Liver (tissue), 9 donors: ENCODE results near the gene UBE2L5. TPM values are rescaled to one million over a fixed set of nuclear protein-coding genes. Genes with fewer than 3 reads are reported as not detected.

ENCODE experiments used
- DNase-seq: peaks from one replicate; pipeline ENCODE4 v3.0.0-alpha.2; 2017; ENCODE audit warnings: low spot score
- H3K27ac ChIP-seq, 2 donors: one replicate each; pipeline ENCODE4 v1.7.0; 2013; ENCODE audit warnings: inconsistent platforms in 2 of 2, low read length in 2 of 2, control low read depth in 1 of 2, low read depth in 1 of 2, mild to moderate bottlenecking in 1 of 2
- H3K27me3 ChIP-seq, 4 donors: one replicate each; pipeline versions ENCODE4 v1.6.1 to v1.7.0; 2013; ENCODE audit warnings: low read length in 3 of 4, inconsistent platforms in 1 of 4, mild to moderate bottlenecking in 1 of 4, moderate library complexity in 1 of 4; ENCODE audit not compliant: control insufficient read depth in 4 of 4, insufficient read depth in 4 of 4
- H3K36me3 ChIP-seq, 4 donors: one replicate each; pipeline versions ENCODE4 v1.6.1 to v1.7.0; 2013; ENCODE audit warnings: low read length in 3 of 4, mild to moderate bottlenecking in 3 of 4, low read depth in 1 of 4, moderate library complexity in 1 of 4; ENCODE audit not compliant: control insufficient read depth in 4 of 4, insufficient read depth in 3 of 4
- H3K4me1 ChIP-seq, 4 donors: one replicate each; pipeline versions ENCODE4 v1.6.1 to v1.7.0; 2013; ENCODE audit warnings: low read length in 3 of 4, mild to moderate bottlenecking in 3 of 4, moderate library complexity in 1 of 4; ENCODE audit not compliant: control insufficient read depth in 4 of 4, insufficient read depth in 4 of 4
- H3K4me3 ChIP-seq, 3 donors: one replicate each; pipeline versions ENCODE4 v1.6.1 to v1.7.0; 2013; ENCODE audit warnings: low read length in 3 of 3, control low read depth in 1 of 3, low read depth in 1 of 3, mild to moderate bottlenecking in 1 of 3
- H3K9ac ChIP-seq, 2 donors: one replicate each; pipeline ENCODE4 v1.7.0; 2013; ENCODE audit warnings: low read length in 2 of 2, mild to moderate bottlenecking in 2 of 2, moderate library complexity in 2 of 2, control low read depth in 1 of 2, low read depth in 1 of 2
- H3K9me3 ChIP-seq, 4 donors: one replicate each; pipeline versions ENCODE4 v1.6.1 to v1.7.0; 2013; ENCODE audit warnings: low read length in 3 of 4; ENCODE audit not compliant: control insufficient read depth in 4 of 4
- EGR1 ChIP-seq, 2 donors: IDR thresholded peaks; 2 replicates each; pipeline ENCODE4 v1.6.1; 2016 to 2018; ENCODE audit warnings: antibody characterized with exemption in 2 of 2, low read depth in 2 of 2
- FOXA1 ChIP-seq: IDR thresholded peaks from 2 replicates; pipeline ENCODE4 v1.6.1; 2016; ENCODE audit warnings: antibody characterized with exemption
- FOXA2 ChIP-seq: IDR thresholded peaks from 2 replicates; pipeline ENCODE4 v1.6.1; 2016; ENCODE audit warnings: antibody characterized with exemption
- GABPA ChIP-seq, 2 donors: IDR thresholded peaks in 1 of 2; conservative IDR thresholded peaks in 1 of 2; 2 replicates each; pipeline ENCODE4 v1.6.1; 2016; ENCODE audit warnings: antibody characterized with exemption in 2 of 2, mild to moderate bottlenecking in 1 of 2, moderate library complexity in 1 of 2
- HNF4A ChIP-seq, 2 donors: conservative IDR thresholded peaks; 2 replicates each; pipeline ENCODE4 v1.6.1; 2016; ENCODE audit warnings: antibody characterized with exemption in 2 of 2, mild to moderate bottlenecking in 2 of 2
- JUND ChIP-seq, 2 donors: IDR thresholded peaks; 2 replicates each; pipeline ENCODE4 v1.6.1; 2016; ENCODE audit warnings: antibody characterized with exemption in 2 of 2
- RAD21 ChIP-seq, 2 donors: IDR thresholded peaks; 2 replicates each; pipeline ENCODE4 v1.6.1; 2016; ENCODE audit warnings: antibody characterized with exemption in 2 of 2, mild to moderate bottlenecking in 2 of 2
- TAF1 ChIP-seq: conservative IDR thresholded peaks from 2 replicates; pipeline ENCODE4 v1.6.1; 2016; ENCODE audit warnings: antibody characterized with exemption, mild to moderate bottlenecking
- YY1 ChIP-seq: IDR thresholded peaks from 2 replicates; pipeline ENCODE4 v1.6.1; 2016; ENCODE audit warnings: antibody characterized with exemption, mild to moderate bottlenecking
- WGBS: extraction: QIAGEN DNeasy Blood & Tissue Kit; methylation state at CpG from one replicate; pipeline ENCODE4 v1.1.7; 2013; 5-methylcytosine and 5-hydroxymethylcytosine counted together
- polyA plus RNA-seq, 2 donors: library from polyadenylated mRNA; stranded (reverse) in 1 of 2; unstranded in 1 of 2; fragments of 200-250 nt in 1 of 2; fragments of >200 nt in 1 of 2; fragmentation: Nextera tagmentation in 1 of 2; extraction: Ambion mirVana in 1 of 2; gene quantifications; one replicate each; pipeline versions ENCODE4 v1.2.1 to v1.2.3, GENCODE V29; 2013 to 2015
- total RNA-seq, 2 donors: library from RNA; depleted of rRNA; stranded (reverse); fragments of >200 nt; gene quantifications; one replicate each; pipeline ENCODE4 v1.2.3, GENCODE V29; 2014
- TF ChIP-seq, protein P1 (sequence below): IDR thresholded peaks from 2 replicates; pipeline ENCODE4 v1.6.1; 2016; ENCODE audit warnings: antibody characterized with exemption, mild to moderate bottlenecking
- TF ChIP-seq, protein P2 (sequence below): IDR thresholded peaks from 2 replicates; pipeline ENCODE4 v1.6.1; 2016; ENCODE audit warnings: antibody characterized with exemption
- TF ChIP-seq, protein P3 (sequence below): IDR thresholded peaks from 2 replicates; pipeline ENCODE4 v1.6.1; 2016; ENCODE audit warnings: antibody characterized with exemption
- TF ChIP-seq, protein P4 (sequence below): fragments of 150-350 bp; IDR thresholded peaks from 2 replicates; pipeline ENCODE4 v1.5.1; 2017; ENCODE audit warnings: improper control_type of control experiment, low read depth, low read length; ENCODE audit not compliant: missing input control
- TF ChIP-seq, protein P5 (sequence below): IDR thresholded peaks from 2 replicates; pipeline ENCODE4 v1.6.1; 2016; ENCODE audit warnings: antibody characterized with exemption
- donor health status: healthy.
- donor health status: healthy.
- donor health status: healthy.
- donor health status: healthy.
- donor health status: healthy.

The UBE2L5 gene
- total and polyA plus RNA-seq, 4 donors: 0.10 TPM; not detected in 3

DNA sequence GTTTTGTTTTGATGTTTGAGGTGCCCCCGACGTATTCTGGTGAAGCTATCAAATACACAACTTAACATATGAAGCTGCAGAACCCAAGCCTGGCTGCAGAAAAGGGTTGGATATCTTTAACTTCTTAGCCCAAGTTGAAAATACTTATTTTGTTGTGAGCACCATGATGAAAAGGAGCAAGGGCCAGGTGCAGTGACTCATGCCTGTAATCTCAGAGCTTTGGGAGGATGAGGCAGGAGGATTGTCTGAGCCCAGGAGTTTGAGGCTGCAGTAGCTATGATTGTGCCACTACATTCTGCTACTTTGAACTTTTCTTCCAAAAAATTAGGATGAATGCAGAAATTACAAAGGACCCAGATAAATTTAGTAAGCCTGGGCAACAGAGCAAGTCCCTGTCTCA, 44.1 kb upstream of the UBE2L5 start:
- DNase-seq: no peak
- WGBS: 97% methylated on average over 2 of the region's 2 CpGs
- TF ChIP-seq YY1 (no peak), HNF4A (conservative IDR thresholded peaks at IDR 0.05) (no peak), GABPA (IDR thresholded peaks at IDR 0.05 in 1 of 2, conservative IDR thresholded peaks at IDR 0.05 in 1 of 2) (no peak), FOXA2 (no peak), RAD21 (IDR thresholded peaks at IDR 0.05) (no peak)
- TF ChIP-seq, protein P1, sequence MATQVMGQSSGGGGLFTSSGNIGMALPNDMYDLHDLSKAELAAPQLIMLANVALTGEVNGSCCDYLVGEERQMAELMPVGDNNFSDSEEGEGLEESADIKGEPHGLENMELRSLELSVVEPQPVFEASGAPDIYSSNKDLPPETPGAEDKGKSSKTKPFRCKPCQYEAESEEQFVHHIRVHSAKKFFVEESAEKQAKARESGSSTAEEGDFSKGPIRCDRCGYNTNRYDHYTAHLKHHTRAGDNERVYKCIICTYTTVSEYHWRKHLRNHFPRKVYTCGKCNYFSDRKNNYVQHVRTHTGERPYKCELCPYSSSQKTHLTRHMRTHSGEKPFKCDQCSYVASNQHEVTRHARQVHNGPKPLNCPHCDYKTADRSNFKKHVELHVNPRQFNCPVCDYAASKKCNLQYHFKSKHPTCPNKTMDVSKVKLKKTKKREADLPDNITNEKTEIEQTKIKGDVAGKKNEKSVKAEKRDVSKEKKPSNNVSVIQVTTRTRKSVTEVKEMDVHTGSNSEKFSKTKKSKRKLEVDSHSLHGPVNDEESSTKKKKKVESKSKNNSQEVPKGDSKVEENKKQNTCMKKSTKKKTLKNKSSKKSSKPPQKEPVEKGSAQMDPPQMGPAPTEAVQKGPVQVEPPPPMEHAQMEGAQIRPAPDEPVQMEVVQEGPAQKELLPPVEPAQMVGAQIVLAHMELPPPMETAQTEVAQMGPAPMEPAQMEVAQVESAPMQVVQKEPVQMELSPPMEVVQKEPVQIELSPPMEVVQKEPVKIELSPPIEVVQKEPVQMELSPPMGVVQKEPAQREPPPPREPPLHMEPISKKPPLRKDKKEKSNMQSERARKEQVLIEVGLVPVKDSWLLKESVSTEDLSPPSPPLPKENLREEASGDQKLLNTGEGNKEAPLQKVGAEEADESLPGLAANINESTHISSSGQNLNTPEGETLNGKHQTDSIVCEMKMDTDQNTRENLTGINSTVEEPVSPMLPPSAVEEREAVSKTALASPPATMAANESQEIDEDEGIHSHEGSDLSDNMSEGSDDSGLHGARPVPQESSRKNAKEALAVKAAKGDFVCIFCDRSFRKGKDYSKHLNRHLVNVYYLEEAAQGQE: no peak
- TF ChIP-seq, protein P2, sequence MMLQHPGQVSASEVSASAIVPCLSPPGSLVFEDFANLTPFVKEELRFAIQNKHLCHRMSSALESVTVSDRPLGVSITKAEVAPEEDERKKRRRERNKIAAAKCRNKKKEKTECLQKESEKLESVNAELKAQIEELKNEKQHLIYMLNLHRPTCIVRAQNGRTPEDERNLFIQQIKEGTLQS: no peak
- TF ChIP-seq, protein P3, sequence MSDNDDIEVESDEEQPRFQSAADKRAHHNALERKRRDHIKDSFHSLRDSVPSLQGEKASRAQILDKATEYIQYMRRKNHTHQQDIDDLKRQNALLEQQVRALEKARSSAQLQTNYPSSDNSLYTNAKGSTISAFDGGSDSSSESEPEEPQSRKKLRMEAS: no peak
- TF ChIP-seq, protein P4, sequence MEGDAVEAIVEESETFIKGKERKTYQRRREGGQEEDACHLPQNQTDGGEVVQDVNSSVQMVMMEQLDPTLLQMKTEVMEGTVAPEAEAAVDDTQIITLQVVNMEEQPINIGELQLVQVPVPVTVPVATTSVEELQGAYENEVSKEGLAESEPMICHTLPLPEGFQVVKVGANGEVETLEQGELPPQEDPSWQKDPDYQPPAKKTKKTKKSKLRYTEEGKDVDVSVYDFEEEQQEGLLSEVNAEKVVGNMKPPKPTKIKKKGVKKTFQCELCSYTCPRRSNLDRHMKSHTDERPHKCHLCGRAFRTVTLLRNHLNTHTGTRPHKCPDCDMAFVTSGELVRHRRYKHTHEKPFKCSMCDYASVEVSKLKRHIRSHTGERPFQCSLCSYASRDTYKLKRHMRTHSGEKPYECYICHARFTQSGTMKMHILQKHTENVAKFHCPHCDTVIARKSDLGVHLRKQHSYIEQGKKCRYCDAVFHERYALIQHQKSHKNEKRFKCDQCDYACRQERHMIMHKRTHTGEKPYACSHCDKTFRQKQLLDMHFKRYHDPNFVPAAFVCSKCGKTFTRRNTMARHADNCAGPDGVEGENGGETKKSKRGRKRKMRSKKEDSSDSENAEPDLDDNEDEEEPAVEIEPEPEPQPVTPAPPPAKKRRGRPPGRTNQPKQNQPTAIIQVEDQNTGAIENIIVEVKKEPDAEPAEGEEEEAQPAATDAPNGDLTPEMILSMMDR: no peak
- H3K36me3 ChIP-seq: no peaks in the 10 kb centered on the region
- H3K9me3 ChIP-seq: no peaks in the 10 kb centered on the region
- H3K4me1 ChIP-seq: peaks cover 0 to 4% (median 3%) of the 10 kb centered on the region in 4 donors
- H3K27ac ChIP-seq: no peak overlapping the region
- no peak overlapping the region for H3K4me3 ChIP-seq
- H3K9ac ChIP-seq: no peak overlapping the region
- no peaks in the 10 kb centered on the region for H3K27me3 ChIP-seq

DNA sequence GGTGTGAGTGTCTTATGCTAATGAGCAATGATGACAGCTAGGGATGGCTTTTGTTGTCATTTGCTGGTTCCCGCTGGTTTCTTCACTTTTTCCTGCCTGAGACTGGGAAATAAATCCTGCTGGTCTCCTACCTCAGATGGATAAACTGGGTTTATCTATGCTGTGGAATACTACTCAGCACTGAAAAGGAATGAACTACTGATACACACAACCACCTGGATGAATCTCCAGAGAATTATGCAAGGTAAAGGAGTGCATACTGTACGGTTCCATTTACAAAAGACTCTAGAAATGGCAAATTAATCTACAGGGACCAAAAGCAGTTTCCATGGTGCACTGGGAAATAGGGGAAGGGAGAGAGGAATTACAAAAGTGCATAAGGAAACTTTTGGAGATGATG, 41.2 kb upstream of the UBE2L5 start:
- H3K9ac ChIP-seq: no peak overlapping the region
- no peak overlapping the region for H3K27ac ChIP-seq
- DNase-seq: no peak
- H3K4me3 ChIP-seq: no peak overlapping the region
- no peaks in the 10 kb centered on the region for H3K36me3 ChIP-seq
- no peaks in the 10 kb centered on the region for H3K9me3 ChIP-seq
- WGBS: 98% methylated on average over 2 of the region's 2 CpGs
- no peak for TF ChIP-seq RAD21 (IDR thresholded peaks at IDR 0.05)
- TF ChIP-seq, protein P3: no peak
- no peak for TF ChIP-seq TAF1
- TF ChIP-seq, protein P4: no peak
- no peak for TF ChIP-seq FOXA1
- TF ChIP-seq GABPA (IDR thresholded peaks at IDR 0.05 in 1 of 2, conservative IDR thresholded peaks at IDR 0.05 in 1 of 2): no peak
- no peak for TF ChIP-seq HNF4A (conservative IDR thresholded peaks at IDR 0.05)
- no peak for TF ChIP-seq JUND (IDR thresholded peaks at IDR 0.05)
- TF ChIP-seq, protein P5, sequence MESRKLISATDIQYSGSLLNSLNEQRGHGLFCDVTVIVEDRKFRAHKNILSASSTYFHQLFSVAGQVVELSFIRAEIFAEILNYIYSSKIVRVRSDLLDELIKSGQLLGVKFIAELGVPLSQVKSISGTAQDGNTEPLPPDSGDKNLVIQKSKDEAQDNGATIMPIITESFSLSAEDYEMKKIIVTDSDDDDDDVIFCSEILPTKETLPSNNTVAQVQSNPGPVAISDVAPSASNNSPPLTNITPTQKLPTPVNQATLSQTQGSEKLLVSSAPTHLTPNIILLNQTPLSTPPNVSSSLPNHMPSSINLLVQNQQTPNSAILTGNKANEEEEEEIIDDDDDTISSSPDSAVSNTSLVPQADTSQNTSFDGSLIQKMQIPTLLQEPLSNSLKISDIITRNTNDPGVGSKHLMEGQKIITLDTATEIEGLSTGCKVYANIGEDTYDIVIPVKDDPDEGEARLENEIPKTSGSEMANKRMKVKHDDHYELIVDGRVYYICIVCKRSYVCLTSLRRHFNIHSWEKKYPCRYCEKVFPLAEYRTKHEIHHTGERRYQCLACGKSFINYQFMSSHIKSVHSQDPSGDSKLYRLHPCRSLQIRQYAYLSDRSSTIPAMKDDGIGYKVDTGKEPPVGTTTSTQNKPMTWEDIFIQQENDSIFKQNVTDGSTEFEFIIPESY: no peak
- TF ChIP-seq EGR1 (IDR thresholded peaks at IDR 0.05; ENCODE audit: low read depth in 2 of 2): no peak
- TF ChIP-seq, protein P1: no peak
- H3K4me1 ChIP-seq: peaks cover 0 to 7% (median 4%) of the 10 kb centered on the region in 4 donors
- H3K27me3 ChIP-seq: no peaks in the 10 kb centered on the region
